LNCaP clone FGC (cell line): ENCODE data around the gene SLAMF1.

ENCODE experiments used
- DNase-seq: peaks from one replicate; pipeline ENCODE4 v3.0.0-alpha.2; 2011; ENCODE audit warnings: low read depth
- H3K4me3 ChIP-seq: 2 replicates; pipeline ENCODE4 v1.5.1; 2011; ENCODE audit warnings: mild to moderate bottlenecking, low read depth, low read length, control low read depth
- CTCF ChIP-seq: IDR thresholded peaks from 2 replicates; pipeline ENCODE4 v1.5.1; 2012; ENCODE audit warnings: mild to moderate bottlenecking; ENCODE audit not compliant: control insufficient read depth, insufficient read depth; ENCODE audit errors: extremely low read depth

The SLAMF1 gene

GRCh38 chr1:160626509-160627342, 20.1 kb downstream of the SLAMF1 start:
- no peak for TF ChIP-seq CTCF
- DNase-seq: no peak
- no peak overlapping the region for H3K4me3 ChIP-seq

GRCh38 chr1:160625725-160626498, 20.9 kb downstream of the SLAMF1 start:
- no peak for TF ChIP-seq CTCF
- no peak for DNase-seq
- H3K4me3 ChIP-seq: no peak overlapping the region

GRCh38 chr1:160625321-160625720, 21.5 kb downstream of the SLAMF1 start:
- no peak overlapping the region for H3K4me3 ChIP-seq
- DNase-seq: no peak
- TF ChIP-seq CTCF: no peak

GRCh38 chr1:160624464-160624863, 22.4 kb downstream of the SLAMF1 start:
- TF ChIP-seq CTCF: no peak
- no peak for DNase-seq
- H3K4me3 ChIP-seq: no peak overlapping the region

- TF ChIP-seq CTCF: no peak
- no peak for DNase-seq
- no peak overlapping the region for H3K4me3 ChIP-seq
Measured at GRCh38 chr1:160623862-160624261, 23.0 kb downstream of the SLAMF1 start.

- no peak for DNase-seq
- H3K4me3 ChIP-seq: no peak overlapping the region
- TF ChIP-seq CTCF: no peak
Measured at GRCh38 chr1:160623227-160623633, 23.6 kb downstream of the SLAMF1 start.
